Measurements from ENCODE around the gene RDM1.

GRCh38 chr17:35889241-35889640 is 41.3 kb downstream of the RDM1 start:
- TF ChIP-seq, protein P1, sequence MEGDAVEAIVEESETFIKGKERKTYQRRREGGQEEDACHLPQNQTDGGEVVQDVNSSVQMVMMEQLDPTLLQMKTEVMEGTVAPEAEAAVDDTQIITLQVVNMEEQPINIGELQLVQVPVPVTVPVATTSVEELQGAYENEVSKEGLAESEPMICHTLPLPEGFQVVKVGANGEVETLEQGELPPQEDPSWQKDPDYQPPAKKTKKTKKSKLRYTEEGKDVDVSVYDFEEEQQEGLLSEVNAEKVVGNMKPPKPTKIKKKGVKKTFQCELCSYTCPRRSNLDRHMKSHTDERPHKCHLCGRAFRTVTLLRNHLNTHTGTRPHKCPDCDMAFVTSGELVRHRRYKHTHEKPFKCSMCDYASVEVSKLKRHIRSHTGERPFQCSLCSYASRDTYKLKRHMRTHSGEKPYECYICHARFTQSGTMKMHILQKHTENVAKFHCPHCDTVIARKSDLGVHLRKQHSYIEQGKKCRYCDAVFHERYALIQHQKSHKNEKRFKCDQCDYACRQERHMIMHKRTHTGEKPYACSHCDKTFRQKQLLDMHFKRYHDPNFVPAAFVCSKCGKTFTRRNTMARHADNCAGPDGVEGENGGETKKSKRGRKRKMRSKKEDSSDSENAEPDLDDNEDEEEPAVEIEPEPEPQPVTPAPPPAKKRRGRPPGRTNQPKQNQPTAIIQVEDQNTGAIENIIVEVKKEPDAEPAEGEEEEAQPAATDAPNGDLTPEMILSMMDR (IDR thresholded peaks at IDR 0.05) = no peak
- no peak for TF ChIP-seq POLR2A (IDR thresholded peaks at IDR 0.05)

Data from breast epithelium (tissue), 3 donors.